ENCODE measurements around the gene DCTN1.

DNA sequence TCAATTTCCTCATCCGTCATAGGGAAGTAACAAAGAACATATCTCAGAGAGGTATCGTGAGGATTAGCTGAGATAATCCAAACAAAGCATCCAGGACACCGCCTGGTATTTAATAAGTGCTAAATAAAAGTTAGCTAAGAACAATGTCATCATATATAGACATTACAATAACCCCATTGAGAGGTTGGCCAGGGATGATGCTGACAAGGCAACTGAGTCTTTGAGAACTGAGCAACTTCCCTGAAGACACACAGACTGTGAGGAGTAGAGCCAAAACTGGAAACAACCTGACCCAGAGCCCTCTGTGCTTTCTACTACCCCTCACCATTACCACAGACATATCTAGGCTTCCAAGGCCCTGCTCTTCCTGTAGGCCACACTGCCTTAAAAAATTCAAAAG is 1.6 kb upstream of the DCTN1 start:
- no peak for TF ChIP-seq POLR2A (IDR thresholded peaks at IDR 0.05; ENCODE audit: low read length)
- TF ChIP-seq GATA1 (IDR thresholded peaks at IDR 0.05; ENCODE audit: low read depth, low read length): no peak

Measured in erythroblast (primary cell).